Transverse colon (tissue), 4 donors: ENCODE results near the gene CADPS2. TPM values are rescaled to one million over a fixed set of nuclear protein-coding genes. Genes with fewer than 3 reads are reported as not detected.

Source experiments
- DNase-seq: peaks from one replicate; pipeline ENCODE4 v3.0.0-alpha.2; 2019
- H3K27ac ChIP-seq, 4 donors: fragments of 200-600 bp; sonication (generic); 2 replicates each; pipeline ENCODE4 v1.5.1; 2016 to 2018; ENCODE audit warnings: inconsistent platforms in 4 of 4
- H3K27me3 ChIP-seq: fragments of 200-600 bp; sonication (generic); 2 replicates; pipeline ENCODE4 v1.5.1; 2017; ENCODE audit warnings: inconsistent platforms
- H3K36me3 ChIP-seq, 4 donors: fragments of 200-600 bp; sonication (generic); 2 replicates each; pipeline ENCODE4 v1.5.1; 2017 to 2019; ENCODE audit warnings: inconsistent platforms in 4 of 4
- H3K4me1 ChIP-seq, 4 donors: fragments of 200-600 bp; sonication (generic); 2 replicates each; pipeline ENCODE4 v1.5.1; 2017 to 2020; ENCODE audit warnings: inconsistent platforms in 4 of 4
- H3K4me3 ChIP-seq, 4 donors: fragments of 200-600 bp; sonication (generic); 1 replicate in 1 of 4; 2 replicates in 3 of 4; pipeline versions ENCODE4 v1.5.1 to v1.6.1; 2017 to 2019; ENCODE audit warnings: inconsistent platforms in 4 of 4
- H3K9me3 ChIP-seq, 2 donors: fragments of 200-600 bp; sonication (generic); 2 replicates each; pipeline ENCODE4 v1.5.1; 2017 to 2019; ENCODE audit warnings: inconsistent platforms in 2 of 2
- CTCF ChIP-seq, 5 experiments: fragments of 200-600 bp in 3 of 5; fragments of 450-650 bp in 2 of 5; sonication (generic) in 3 of 5; IDR thresholded peaks; 1 replicate in 2 of 5; 2 replicates in 3 of 5; pipeline ENCODE4 v1.5.1; 2016 to 2017; ENCODE audit warnings: antibody characterized with exemption in 5 of 5, inconsistent platforms in 3 of 5, mild to moderate bottlenecking in 2 of 5, moderate library complexity in 1 of 5
- EP300 ChIP-seq: sonication (generic); formaldehyde crosslinking; IDR thresholded peaks from one replicate; pipeline ENCODE4 v1.6.1; 2017; ENCODE audit warnings: antibody characterized with exemption, low read depth
- POLR2A ChIP-seq: fragments of 450-650 bp; IDR thresholded peaks from one replicate; pipeline ENCODE4 v1.6.1; 2016; ENCODE audit warnings: antibody characterized with exemption, mild to moderate bottlenecking, moderate library complexity
- POLR2AphosphoS5 ChIP-seq, 3 donors: sonication (generic); formaldehyde crosslinking; IDR thresholded peaks; one replicate each; pipeline ENCODE4 v1.6.1; 2016; ENCODE audit warnings: antibody characterized with exemption in 3 of 3
- WGBS, 2 donors: methylation state at CpG; one replicate each; pipeline ENCODE4 v1.1.5; 2018; ENCODE audit warnings: low coverage in 1 of 2; 5-methylcytosine and 5-hydroxymethylcytosine counted together
- in situ Hi-C, 4 donors: fragments of 200-750 bp; cut with MboI; loops; one replicate each; pipeline versions ENCODE4 v1.15.0 to v1.15.1; 2017; ENCODE audit warnings: low sequenced_read_pairs in 3 of 4, low pct_ligation_motif_present in 1 of 4, low pct_unique_long_range_greater_than_20kb in 1 of 4
- intact Hi-C: fragments of 100-400 bp; cut with DNase I; formaldehyde crosslinking; loops from one replicate; pipeline ENCODE4 v1.15.1; 2023; ENCODE audit warnings: low total_unique reads
- total RNA-seq, 4 donors: library from RNA; depleted of rRNA; stranded (reverse); fragments of >200 nt; gene quantifications; one replicate each; pipeline ENCODE4 v1.1.0, GENCODE V29; 2016

Gene CADPS2
- total RNA-seq, 4 donors from 2014 or later: 9.0 to 15.2 (median 12.6) TPM

DNA sequence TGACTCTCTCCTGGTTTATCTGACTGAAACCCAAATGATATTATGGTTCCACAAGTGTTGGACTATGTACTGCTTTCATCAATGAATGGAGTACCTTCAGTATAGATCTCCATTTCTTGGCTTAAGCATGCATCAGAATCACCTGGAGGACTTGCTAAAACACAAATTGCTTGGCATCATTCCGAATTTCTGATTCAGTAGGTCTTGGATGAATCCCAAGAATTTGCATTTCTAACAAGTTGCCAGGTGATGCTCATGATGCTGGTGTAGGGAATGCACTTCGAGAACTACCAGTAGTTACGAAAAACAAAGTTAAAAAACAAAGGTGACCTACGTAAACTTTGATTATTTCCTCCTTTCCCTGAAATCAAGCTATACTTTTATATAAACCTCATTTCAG lies 462.7 kb downstream of the CADPS2 start:
- Histone ChIP-seq H3K36me3 (no peaks in the 10 kb centered on the region), H3K4me3 (no peak overlapping the region), H3K27me3 (no peaks in the 10 kb centered on the region), H3K27ac (no peak overlapping the region), H3K4me1 (no peaks in the 10 kb centered on the region), H3K9me3 (no peaks in the 10 kb centered on the region)
- in situ Hi-C loops (no loop called here), intact Hi-C loops (no loop called here)
- 84 to 96% methylated on average over 4 of the region's 4 CpGs for WGBS, 2 donors
- TF ChIP-seq POLR2AphosphoS5 (IDR thresholded peaks at IDR 0.05) (no peak), CTCF (IDR thresholded peaks at IDR 0.05) (no peak), EP300 (no peak), POLR2A (no peak)
- no peak for DNase-seq

GRCh38 chr7:122416336-122416735 lies 469.9 kb downstream of the CADPS2 start:
- Histone ChIP-seq H3K4me3 (no peak overlapping the region), H3K4me1 (no peaks in the 10 kb centered on the region), H3K36me3 (no peaks in the 10 kb centered on the region), H3K27ac (no peak overlapping the region), H3K9me3 (no peaks in the 10 kb centered on the region), H3K27me3 (no peaks in the 10 kb centered on the region)
- intact Hi-C loops: no loop called here
- in situ Hi-C loops: no loop called here
- WGBS, 2 donors: 62 to 67% methylated on average over 2 of the region's 2 CpGs
- TF ChIP-seq CTCF (IDR thresholded peaks at IDR 0.05) (no peak), POLR2A (no peak), EP300 (no peak), POLR2AphosphoS5 (IDR thresholded peaks at IDR 0.05) (no peak)
- DNase-seq: no peak

GRCh38 chr7:122415510-122415909 lies 470.8 kb downstream of the CADPS2 start:
- H3K27me3 ChIP-seq: no peaks in the 10 kb centered on the region
- WGBS, 2 donors: 33 to 52% methylated on average over 1 of the region's 1 CpG
- no peak overlapping the region for H3K27ac ChIP-seq
- intact Hi-C loops (no loop called here), in situ Hi-C loops (no loop called here)
- H3K4me1 ChIP-seq: no peaks in the 10 kb centered on the region
- no peaks in the 10 kb centered on the region for H3K9me3 ChIP-seq
- no peak for DNase-seq
- no peaks in the 10 kb centered on the region for H3K36me3 ChIP-seq
- no peak overlapping the region for H3K4me3 ChIP-seq
- TF ChIP-seq EP300 (no peak), CTCF (IDR thresholded peaks at IDR 0.05) (no peak), POLR2A (no peak), POLR2AphosphoS5 (IDR thresholded peaks at IDR 0.05) (no peak)

- Histone ChIP-seq H3K9me3 (no peaks in the 10 kb centered on the region), H3K27me3 (no peaks in the 10 kb centered on the region), H3K4me3 (no peak overlapping the region), H3K27ac (no peak overlapping the region), H3K36me3 (no peaks in the 10 kb centered on the region), H3K4me1 (no peaks in the 10 kb centered on the region)
- intact Hi-C loops (no loop called here), in situ Hi-C loops (no loop called here)
- TF ChIP-seq EP300 (no peak), POLR2A (no peak), CTCF (IDR thresholded peaks at IDR 0.05) (no peak), POLR2AphosphoS5 (IDR thresholded peaks at IDR 0.05) (no peak)
- 40 to 86% methylated on average over 1 of the region's 1 CpG for WGBS, 2 donors
- DNase-seq: no peak
These were observed 472.9 kb downstream of the CADPS2 start for GRCh38 chr7:122413339-122413738.
